Measurements from ENCODE around the gene ACER3. TPM values are rescaled to one million over a fixed set of nuclear protein-coding genes. Genes with fewer than 3 reads are reported as not detected.

Gene ACER3
- total and polyA plus RNA-seq, 2 experiments from 2014 or later, result 6.2 to 26.5 TPM

DNA sequence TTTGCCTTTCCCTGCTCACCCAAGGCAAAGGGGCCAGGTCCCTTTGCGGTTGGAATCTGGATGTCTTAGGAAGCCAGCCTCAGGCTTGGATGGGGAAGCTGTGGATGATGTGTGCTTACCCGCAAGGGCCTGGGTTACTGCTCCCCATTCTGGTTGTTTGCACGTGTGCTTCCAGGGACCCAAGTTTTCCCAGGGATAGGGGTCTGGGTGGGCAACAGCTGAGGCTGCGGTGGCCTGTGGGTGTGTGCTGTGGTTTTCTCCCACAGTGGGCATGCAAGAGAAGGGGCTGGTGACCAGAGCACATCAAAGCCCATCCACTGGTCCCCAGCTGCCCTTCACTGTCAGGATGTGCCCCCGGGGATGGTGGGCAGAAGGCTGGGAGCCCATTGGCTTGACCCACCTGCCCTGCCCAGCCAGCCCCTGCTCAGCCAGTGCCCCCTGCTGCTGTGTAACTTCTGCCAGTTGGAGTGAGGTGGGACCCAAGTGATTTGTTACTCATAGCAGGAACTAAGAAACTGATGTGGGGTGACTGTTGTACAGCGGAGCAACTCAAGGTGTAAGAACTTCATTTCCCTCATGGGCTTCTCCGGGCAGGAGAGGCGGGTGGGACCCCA lies 209.4 kb downstream of the ACER3 start (continued):
- TF ChIP-seq, protein P1, sequence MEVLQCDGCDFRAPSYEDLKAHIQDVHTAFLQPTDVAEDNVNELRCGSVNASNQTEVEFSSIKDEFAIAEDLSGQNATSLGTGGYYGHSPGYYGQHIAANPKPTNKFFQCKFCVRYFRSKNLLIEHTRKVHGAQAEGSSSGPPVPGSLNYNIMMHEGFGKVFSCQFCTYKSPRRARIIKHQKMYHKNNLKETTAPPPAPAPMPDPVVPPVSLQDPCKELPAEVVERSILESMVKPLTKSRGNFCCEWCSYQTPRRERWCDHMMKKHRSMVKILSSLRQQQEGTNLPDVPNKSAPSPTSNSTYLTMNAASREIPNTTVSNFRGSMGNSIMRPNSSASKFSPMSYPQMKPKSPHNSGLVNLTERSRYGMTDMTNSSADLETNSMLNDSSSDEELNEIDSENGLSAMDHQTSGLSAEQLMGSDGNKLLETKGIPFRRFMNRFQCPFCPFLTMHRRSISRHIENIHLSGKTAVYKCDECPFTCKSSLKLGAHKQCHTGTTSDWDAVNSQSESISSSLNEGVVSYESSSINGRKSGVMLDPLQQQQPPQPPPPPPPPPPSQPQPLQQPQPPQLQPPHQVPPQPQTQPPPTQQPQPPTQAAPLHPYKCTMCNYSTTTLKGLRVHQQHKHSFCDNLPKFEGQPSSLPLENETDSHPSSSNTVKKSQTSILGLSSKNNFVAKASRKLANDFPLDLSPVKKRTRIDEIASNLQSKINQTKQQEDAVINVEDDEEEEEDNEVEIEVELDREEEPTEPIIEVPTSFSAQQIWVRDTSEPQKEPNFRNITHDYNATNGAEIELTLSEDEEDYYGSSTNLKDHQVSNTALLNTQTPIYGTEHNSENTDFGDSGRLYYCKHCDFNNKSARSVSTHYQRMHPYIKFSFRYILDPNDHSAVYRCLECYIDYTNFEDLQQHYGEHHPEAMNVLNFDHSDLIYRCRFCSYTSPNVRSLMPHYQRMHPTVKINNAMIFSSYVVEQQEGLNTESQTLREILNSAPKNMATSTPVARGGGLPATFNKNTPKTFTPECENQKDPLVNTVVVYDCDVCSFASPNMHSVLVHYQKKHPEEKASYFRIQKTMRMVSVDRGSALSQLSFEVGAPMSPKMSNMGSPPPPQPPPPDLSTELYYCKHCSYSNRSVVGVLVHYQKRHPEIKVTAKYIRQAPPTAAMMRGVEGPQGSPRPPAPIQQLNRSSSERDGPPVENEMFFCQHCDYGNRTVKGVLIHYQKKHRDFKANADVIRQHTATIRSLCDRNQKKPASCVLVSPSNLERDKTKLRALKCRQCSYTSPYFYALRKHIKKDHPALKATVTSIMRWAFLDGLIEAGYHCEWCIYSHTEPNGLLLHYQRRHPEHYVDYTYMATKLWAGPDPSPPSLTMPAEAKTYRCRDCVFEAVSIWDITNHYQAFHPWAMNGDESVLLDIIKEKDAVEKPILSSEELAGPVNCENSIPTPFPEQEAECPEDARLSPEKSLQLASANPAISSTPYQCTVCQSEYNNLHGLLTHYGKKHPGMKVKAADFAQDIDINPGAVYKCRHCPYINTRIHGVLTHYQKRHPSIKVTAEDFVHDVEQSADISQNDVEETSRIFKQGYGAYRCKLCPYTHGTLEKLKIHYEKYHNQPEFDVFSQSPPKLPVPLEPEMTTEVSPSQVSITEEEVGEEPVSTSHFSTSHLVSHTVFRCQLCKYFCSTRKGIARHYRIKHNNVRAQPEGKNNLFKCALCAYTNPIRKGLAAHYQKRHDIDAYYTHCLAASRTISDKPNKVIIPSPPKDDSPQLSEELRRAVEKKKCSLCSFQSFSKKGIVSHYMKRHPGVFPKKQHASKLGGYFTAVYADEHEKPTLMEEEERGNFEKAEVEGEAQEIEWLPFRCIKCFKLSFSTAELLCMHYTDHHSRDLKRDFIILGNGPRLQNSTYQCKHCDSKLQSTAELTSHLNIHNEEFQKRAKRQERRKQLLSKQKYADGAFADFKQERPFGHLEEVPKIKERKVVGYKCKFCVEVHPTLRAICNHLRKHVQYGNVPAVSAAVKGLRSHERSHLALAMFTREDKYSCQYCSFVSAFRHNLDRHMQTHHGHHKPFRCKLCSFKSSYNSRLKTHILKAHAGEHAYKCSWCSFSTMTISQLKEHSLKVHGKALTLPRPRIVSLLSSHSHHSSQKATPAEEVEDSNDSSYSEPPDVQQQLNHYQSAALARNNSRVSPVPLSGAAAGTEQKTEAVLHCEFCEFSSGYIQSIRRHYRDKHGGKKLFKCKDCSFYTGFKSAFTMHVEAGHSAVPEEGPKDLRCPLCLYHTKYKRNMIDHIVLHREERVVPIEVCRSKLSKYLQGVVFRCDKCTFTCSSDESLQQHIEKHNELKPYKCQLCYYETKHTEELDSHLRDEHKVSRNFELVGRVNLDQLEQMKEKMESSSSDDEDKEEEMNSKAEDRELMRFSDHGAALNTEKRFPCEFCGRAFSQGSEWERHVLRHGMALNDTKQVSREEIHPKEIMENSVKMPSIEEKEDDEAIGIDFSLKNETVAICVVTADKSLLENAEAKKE (CRISPR knock-in tag; IDR thresholded peaks at IDR 0.05), result no peak
- TF ChIP-seq JUNB (IDR thresholded peaks at IDR 0.05; ENCODE audit: unreplicated experiment) (no peak), STAT1 (IDR thresholded peaks at IDR 0.05; ENCODE audit: unreplicated experiment) (no peak), CREB1 (CRISPR knock-in tag; IDR thresholded peaks at IDR 0.05; ENCODE audit: low read depth) (no peak), POLR2AphosphoS5 (IDR thresholded peaks at IDR 0.05; ENCODE audit: low read depth) (no peak), NANOG (IDR thresholded peaks at IDR 0.05; ENCODE audit: borderline replicate concordance) (no peak), EZH2 (IDR thresholded peaks at IDR 0.05; ENCODE audit: low read depth, unreplicated experiment) (no peak), ZNF114 (CRISPR knock-in tag; IDR thresholded peaks at IDR 0.05) (no peak)
- TF ChIP-seq, protein P2, sequence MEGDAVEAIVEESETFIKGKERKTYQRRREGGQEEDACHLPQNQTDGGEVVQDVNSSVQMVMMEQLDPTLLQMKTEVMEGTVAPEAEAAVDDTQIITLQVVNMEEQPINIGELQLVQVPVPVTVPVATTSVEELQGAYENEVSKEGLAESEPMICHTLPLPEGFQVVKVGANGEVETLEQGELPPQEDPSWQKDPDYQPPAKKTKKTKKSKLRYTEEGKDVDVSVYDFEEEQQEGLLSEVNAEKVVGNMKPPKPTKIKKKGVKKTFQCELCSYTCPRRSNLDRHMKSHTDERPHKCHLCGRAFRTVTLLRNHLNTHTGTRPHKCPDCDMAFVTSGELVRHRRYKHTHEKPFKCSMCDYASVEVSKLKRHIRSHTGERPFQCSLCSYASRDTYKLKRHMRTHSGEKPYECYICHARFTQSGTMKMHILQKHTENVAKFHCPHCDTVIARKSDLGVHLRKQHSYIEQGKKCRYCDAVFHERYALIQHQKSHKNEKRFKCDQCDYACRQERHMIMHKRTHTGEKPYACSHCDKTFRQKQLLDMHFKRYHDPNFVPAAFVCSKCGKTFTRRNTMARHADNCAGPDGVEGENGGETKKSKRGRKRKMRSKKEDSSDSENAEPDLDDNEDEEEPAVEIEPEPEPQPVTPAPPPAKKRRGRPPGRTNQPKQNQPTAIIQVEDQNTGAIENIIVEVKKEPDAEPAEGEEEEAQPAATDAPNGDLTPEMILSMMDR (conservative IDR thresholded peaks at IDR 0.05; ENCODE audit: low read depth in 2 of 2), result no peak
